NCI-H446 (cell line): ENCODE results near the gene PRR35.

Experiments
- DNase-seq, 2 experiments: peaks; one replicate each; lab custom pipeline; 2025; lab: John Stamatoyannopoulos, UW

The PRR35 gene

DNA sequence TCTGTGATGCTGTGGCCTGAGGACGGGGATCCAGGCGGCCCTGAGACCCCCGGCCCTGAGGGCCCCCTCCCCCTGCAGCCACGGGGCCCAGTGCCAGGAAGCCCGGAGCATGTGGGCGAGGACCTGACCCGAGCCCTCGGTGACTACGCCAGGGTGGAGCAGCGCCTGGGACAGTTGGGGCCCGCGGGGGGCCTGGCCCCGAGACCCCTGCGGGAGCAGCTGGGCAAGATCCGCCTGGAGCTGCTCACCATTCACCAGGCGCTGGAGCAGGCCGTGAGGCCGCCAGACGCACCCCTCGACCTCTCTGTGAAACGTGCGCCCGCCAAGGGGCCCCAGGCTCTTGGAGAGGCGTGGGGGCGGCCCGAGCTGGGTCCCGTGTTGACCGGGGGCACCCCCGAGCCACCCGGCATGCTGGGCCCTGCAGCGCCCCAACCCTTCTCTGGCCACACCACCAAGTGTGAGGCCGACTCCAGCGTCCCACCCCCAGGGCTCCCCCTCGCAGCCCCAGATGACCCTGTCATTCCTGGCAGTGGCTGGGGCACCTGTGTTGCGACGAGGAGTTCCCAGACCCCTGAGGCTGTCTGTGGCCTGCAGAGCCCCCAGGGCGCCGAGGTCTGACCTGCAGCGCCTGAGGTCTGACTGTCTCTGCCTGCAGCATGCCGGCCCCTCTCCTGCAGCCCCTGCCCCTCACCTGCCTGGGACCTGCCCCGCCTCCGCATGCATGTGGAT lies 4.7 kb downstream of the PRR35 start:
- DNase-seq, result no peak

DNA sequence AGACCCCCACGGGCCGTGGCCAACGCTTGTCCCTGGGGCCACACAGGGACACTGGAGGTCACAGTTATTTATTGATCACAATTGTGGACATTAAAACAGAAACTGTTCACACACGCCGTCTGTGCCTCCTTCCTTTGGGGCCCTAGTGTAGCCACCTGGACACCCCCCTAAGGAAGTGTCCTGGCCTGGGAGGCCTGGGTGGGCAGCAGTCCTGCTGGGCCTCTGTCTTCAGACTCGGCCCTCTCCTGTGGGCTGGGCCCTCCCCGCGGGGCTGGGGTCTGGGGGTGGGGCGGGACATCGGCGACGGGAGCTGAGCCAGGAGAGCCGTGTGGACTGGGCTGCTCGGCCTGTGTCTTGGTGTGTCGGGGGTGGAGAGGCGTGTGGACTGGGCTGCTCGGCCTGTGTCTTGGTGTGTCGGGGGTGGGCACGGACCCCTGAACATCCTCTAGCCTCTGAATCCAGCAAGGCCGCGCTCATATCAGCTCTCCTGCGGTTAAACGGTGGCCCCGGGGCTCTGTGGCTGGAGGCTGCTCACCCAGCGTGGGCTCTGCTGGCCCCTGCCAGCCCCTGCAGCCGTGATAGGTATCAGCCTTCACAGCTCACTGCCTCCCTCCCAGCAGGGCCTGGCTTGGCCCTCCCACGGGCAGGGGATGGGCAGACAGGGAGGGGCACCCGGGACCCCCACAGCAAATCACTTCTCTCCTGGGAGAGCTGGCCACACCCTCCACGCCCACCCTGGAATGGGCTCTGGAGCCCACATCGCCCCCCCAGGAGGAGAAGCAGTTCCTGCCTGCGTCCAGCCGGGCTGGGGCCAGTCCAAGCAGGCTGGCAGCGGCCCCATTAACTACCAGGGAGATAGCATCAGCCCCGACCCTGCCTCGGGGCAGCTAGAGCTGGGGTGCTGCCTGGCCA lies 5.5 kb downstream of the PRR35 start:
- no peak for DNase-seq

DNA sequence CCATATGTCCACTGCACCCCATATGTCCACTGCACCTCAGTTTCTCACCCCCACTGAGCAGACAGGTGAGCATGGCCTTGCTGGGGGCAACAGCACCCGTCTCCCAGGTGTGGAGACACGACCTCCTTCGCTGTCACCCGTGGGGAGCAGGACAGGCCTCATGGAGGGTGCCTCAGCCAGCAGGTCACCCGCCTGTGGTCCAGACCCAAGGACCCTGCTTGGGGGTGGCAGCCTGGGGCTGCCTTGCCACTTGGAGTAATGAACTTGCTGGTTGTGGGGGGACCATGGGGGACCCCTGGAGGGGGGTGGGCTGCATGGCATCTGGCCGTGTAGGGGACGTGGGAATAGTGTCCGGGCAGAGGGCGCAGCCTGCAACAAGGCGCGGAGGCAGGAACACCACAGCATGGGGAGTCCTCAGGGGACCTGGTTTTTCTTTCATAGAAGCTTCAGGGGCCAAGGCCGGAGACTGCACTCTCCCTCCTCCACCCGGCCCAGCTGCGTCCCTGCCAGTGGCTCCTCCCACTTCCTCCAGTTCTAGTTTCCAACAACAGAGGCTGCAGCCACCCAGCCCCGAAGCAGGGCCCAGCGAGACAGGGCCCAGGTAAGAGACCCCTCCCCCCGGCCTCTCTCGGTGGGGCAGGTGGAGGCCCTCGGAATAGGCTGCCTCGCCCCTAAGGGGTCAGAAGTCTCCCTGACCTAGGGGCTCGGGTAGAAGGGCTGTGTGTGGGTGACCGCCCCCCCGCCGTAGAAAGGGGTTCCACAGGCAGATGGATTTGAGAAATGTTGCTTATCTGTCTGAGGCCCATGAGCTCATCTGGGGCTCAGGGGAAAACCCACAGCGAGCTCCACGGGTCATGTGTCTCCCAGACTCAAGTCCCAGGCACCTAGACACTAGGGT lies 6.5 kb downstream of the PRR35 start, which contains the start of gene NHLRC4:
Gene NHLRC4, plus strand, starts transcription at position 531 of the 898 bp plus-strand sequence. CDS start 1,043 bp downstream, outside the sequence.
- DNase-seq, result no peak

DNA sequence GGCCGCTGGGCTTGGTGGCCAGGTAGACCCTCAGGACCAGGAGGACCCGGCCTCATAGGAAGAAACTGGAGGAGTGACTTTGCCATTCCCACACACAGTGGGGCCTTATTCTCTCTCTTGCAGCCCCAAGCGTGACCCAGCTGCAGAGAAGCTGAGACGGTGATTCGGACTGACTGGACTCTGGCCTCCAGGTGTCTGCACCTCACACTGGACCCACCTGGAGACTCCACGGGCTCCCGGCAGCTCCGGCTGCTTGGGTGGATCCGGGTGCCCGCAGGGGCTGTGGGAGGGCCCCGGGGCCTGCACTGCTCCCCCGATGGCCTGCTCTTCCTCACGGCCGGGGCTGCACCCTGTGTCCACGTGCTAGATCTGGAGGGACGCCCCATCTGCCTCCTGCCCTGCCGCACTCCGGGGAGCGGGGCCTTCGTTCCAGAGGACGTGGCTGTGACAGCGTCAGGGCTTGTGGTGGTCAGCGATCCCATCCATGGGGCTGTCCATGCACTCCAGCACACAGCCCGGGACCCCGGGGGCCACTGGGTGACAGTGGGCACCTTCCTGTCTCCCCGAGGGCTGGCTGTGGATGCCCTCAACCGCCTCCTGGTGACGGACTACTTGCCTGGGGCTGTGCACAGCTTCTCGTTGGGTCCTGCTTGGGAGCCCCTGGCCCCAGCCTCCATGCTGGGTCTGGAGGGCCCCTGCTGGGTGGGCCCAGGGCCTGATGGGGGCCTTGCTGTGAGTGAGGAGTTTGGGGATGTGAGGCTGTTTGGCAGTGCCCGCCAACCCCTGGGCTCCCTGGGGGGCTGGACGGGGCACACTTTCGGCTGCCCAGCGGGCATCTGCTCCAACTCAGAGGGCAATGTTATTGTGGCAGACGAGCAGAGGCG lies 7.4 kb downstream of the PRR35 start:
- DNase-seq, result no peak

DNA sequence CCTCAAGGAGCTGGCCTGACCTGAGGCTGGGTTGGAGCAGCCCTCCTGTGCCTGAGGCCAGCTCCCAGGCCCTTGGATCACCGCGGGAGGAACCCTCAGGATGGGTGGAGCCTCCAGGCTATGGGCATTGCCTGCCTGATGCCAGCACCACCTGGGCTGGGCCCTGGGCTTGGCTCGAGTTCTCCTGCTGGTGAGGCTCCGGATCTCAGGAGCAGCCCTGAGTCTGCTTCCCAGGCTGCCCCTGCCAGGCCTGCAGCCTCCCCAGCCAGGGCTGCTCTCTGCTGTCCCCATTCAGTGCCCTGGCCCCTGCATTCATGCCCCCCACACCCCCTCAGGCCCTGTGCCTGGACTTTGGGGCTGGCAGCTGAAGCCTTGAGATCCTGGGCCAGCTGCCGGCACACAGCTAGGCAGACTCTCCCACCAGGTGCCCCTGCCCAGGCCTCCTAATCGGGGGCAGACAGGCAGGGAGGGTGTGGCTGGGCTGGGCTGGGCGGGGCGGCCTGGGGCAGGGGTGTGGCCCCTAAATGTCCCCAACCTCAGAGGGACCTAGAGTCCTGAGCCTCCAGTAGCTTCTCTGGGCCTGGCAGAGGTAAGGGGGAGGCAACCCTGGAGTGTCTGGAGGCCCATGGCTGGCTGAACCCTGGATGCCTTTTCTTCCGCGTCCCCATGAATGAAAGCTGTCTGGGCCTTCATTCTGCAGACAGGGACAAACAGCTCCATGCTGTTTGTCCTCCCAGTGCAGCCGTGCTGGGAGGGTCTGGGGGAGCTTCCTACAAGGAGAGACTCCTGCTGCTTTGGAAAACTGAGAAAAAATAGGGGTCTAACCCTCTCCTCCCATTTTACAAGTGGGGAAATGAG lies 8.4 kb downstream of the PRR35 start:
- DNase-seq, result no peak

DNA sequence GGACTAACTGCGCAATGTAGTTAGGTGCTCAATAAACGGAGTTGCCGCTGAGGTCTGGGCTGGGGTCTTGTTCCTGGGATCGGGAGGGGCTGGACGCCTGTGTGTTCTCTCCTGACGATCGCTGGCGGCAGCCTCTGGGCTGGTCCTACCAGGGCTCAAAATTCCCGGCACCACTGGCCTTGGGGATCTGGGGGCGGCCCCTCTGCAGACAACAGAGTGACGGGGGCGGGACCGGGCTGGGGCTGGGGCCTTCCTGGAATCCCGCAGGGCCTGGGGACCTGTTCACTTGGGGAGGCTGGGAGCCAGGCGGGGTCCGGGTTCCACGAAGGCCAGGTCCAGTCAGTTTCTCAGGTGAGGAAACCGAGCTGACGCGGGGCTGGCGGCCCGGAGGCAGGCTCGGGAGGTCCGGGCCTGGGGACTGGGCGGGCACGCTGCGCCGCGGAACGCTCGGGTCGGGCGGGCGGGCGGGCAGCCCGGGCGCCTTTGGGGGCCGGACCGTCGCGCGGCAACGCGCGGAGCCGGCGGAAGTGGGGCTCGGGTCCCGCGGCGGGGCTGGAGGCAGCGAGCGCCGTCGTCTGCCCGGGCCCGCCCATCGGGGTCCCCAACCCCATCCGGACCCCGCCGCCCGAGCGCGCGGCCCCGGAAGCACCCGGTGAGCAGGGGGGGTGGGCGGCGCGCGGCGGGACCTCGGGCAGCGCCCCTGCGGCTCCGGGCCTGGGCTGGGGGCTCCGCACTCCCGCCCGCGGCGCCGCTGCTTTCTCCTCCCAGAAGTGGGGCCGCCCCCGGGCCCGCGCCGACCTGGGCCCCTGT lies 9.5 kb downstream of the PRR35 start, which contains the start of gene PIGQ:
Gene PIGQ, plus strand, starts transcription at position 524 of the 810 bp plus-strand sequence. CDS start 4,107 bp downstream, outside the sequence.
- DNase-seq, result peak in 1 of 2 experiments; percentile 53

DNA sequence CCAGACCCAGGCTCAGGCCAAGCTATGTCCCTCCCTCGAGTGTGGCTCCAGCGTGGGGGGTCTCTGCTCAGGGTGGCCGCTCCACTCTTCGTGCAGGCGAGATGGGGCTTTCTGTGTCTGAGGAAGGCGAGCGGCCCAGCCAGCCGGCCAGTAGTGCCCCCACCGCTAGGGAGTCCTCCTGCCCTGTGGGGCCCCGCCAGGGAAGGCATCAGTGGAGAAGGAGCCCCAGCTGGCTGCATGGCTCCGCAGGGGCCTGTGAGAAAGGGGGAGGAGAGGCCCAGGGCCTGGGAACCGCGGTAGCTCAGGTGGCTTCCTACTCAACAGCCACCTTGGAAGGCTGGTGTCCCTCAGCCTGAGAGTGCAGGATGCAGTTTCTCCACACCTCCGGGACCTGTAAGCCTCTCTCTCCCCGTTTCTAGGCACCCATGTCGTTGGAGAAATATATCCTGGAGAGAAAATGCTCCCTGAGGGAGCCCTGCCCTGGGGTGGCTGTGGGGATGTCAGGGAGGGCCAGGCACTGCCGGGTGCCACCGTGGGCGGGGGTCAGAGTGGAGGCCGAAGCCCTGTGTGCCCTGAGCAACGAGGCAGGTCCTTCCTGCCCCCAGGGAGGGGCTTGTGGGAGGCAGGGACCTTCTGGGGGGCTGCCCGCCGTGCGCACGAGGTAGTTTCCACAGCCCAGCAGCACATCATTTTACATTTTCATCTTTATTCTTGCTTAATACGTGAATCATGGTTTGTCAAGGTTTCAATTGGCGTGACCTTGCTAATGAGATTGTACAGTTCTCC lies 12.9 kb downstream of the PRR35 start:
- no peak for DNase-seq

DNA sequence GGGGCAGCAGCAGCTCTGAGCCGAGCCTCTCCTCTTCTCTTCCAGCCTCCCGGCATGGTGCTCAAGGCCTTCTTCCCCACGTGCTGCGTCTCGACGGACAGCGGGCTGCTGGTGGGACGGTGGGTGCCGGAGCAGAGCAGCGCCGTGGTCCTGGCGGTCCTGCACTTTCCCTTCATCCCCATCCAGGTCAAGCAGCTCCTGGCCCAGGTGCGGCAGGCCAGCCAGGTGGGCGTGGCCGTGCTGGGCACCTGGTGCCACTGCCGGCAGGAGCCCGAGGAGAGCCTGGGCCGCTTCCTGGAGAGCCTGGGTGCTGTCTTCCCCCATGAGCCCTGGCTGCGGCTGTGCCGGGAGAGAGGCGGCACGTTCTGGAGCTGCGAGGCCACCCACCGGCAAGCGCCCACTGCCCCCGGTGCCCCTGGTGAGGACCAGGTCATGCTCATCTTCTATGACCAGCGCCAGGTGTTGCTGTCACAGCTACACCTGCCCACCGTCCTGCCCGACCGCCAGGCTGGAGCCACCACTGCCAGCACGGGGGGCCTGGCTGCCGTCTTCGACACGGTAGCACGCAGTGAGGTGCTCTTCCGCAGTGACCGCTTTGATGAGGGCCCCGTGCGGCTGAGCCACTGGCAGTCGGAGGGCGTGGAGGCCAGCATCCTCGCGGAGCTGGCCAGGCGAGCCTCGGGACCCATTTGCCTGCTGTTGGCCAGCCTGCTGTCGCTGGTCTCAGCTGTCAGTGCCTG lies 14.0 kb downstream of the PRR35 start:
- no peak for DNase-seq

DNA sequence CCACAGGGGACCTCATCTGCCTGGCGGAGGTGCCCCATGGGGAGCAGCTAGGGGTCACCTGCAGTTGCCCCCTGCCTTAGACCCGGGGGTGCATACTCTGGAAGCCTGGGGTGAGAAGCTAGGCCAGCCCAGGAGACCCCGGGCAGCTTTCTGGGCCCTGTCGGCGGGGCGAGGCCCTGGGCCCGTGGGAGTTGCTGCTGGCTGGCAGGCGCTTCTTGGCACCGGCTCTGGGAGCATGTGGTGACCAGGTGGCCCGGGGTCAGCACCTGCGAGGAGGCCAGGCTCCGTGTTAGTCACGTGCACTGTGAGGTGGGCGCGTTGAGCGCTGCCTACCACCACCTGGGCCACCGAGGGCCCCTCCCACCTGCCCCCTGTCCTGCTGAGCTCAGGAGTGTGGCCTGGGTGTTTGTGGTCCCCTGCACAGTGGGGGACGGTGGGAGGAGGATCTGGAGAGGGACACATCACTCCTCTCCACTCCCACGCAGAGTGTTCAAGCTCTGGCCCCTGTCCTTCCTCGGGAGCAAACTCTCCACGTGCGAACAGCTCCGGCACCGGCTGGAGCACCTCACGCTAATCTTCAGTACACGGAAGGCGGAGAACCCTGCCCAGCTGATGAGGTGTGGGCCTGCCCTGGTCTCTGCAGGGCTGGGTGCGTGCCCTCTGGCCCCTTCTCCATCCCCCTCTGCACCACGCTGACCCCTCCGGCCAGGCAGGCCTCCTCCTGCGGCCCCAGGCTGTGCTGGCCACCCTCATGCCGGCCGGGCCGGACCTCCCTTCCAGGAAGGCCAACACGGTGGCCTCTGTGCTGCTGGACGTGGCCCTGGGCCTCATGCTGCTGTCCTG lies 15.4 kb downstream of the PRR35 start:
- DNase-seq, result no peak

DNA sequence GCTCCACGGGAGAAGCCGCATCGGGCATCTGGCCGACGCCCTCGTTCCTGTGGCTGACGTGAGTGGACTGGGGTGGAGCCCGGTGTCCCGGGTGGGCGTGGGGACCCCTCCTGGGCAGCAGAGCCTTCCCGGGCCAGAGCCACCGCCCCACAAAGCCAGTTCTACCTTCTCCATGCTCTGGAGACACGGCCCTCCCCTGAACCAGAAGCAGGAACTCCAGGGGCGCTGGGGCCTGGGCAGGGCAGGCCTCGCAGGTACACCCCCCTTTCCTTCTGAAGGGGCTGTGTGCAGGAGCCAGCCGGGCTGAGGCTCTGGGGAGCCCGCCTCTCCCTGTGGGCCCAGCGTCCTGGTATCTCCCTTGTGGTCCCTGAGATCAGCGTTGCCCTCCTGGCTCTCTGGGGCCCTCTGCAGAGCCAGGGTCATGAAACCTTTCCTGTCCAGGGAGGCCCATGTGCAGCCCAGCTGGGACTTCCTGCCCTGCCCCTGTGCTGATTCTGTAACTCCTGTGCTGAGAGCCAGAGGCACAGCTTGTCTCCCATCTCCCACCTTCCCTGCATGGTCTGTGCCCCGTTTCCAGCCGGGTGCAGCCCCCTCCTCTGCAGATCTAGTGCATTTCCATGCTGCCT lies 16.1 kb downstream of the PRR35 start:
- no peak for DNase-seq

DNA sequence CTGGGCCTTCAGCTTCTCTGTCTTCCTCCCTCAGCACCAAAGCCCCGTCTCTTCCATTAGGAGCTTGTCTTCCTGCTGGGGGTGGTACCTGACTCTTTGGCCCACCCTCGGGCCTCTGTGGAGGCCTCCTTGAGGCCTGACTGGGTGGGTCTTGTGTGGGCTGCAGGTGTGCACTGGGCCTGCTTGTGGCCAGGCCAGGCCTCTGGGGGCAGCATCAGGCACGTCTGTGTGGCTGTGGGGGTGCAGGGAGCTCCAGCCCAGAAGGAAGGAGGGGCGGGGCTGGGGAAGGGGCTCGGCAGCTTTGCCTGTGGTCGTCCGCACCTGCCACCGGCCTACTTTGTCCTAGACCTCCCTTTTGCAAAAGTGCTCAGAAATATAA lies 16.6 kb downstream of the PRR35 start:
- DNase-seq, result no peak

DNA sequence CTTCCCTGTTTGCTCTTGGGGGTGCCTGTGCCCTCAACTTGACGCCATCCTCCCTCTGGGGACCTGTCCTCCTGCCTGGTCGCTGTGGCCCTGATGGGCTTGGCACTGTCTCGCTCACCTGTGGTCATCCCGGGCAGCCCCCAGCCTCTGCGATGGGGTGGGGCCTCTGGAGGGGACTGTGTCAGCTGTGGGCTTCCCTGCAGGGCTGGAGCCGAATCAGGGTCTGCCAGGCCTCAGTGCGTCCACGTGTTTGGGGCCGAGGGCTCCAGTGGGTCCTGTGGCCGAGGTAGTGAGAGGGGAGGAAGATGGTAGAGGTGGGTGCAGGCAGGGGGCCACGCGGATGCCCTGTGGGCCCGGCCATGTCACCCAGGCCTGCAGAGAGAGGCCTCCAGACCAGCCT lies 17.6 kb downstream of the PRR35 start:
- no peak for DNase-seq

DNA sequence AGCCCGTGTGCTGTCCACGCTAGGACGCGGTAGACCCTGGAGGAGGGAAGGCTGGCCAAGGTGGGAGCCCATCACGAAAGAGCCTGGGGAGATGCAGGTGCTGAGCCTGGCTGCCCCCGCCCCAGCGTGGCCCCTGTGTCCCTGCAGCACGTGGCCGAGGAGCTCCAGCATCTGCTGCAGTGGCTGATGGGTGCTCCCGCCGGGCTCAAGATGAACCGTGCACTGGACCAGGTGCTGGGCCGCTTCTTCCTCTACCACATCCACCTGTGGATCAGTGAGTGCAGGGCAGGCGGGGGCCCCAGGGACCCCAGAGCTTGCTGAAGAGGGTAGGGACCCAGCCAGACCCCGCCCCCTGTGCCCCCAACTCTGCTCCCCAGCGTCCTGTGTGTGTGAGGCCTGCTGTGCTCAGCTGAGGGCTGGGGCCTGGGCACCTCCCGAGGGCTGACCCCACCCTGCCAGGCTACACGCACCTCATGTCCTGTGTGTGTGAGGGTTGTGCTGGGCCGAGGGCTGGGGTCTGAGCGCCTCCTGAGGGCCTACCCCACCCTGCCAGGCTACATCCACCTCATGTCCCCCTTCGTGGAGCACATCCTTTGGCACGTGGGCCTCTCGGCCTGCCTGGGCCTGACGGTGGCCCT lies 18.2 kb downstream of the PRR35 start:
- no peak for DNase-seq

DNA sequence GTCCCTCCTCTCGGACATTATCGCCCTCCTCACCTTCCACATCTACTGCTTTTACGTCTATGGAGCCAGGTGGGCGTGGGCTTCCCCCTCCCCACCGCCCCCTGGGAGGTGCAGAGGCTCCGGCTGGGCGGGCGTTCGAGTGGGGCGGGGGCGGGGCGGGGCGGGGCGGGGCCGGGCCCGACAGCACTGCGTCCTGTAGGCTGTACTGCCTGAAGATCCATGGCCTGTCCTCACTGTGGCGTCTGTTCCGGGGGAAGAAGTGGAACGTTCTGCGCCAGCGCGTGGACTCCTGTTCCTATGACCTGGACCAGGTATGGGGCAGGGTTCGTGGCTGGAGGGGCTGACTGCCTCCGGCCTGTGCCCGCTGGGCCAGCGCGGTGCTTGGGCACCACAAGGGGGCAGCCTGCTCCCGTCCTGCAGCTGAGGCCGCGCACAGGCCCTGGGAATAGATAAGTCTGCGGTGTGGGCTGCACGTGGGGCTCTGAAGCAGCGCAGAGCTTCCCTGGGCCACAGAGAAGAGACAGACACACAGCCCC lies 18.7 kb downstream of the PRR35 start:
- peak in 1 of 2 experiments; percentile 33 for DNase-seq
